ENCODE data around the gene FBRS. TPM values are rescaled to one million over a fixed set of nuclear protein-coding genes. Genes with fewer than 3 reads are reported as not detected.

Gene FBRS
- total and polyA plus RNA-seq, 10 of the 15 experiments (the other 5 are each of a cell fraction or from before 2014, with no cell fraction given), result 0.45 to 87.6 (median 14.6) TPM

DNA sequence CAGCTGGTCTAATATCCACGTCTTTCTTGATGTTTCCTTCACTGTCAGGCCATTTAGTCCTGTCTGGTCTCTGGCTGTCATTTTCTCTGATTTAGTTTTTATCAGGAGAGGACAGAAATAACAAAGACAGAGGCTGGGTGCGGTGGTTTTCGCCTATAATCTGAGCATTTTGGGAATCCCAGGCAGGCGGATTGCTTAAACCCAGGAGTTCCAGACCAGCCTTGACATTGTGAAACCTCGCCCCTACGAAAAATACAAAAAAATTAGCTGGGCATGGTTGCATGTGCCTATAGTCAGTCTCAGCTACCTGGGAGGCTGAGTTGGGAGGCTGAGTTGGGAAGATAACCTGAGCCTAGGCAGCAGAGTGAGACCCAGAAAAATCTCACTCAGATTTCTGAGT lies 47.8 kb downstream of the FBRS start:
- CTCF ChIA-PET, result interaction anchor here (1.1 to 1.2 kb wide), 3 partner anchors 10 to 124 kb away, joined by 3 to 4 read pairs (median 3); no protein-coding TSS in a partner anchor

More for the DNA sequence above, 47.8 kb downstream of the FBRS start:
- SMC1A ChIA-PET (ENCODE audit: uncharacterized antibody, unreplicated experiment), result no interaction called here
- no peak overlapping the region for H3K4me2 ChIP-seq (ENCODE audit: control insufficient read depth, insufficient read depth)
- POLR2A ChIA-PET, result interaction anchor here (0.7 kb wide), 1 partner anchor 124 kb away, joined by 3 read pairs; no protein-coding TSS in a partner anchor
- RAD21 ChIA-PET (ENCODE audit: unreplicated experiment), result no interaction called here
- 96% methylated on average over 6 of the region's 6 CpGs for WGBS (ENCODE audit: insufficient coverage, insufficient replicate concordance, low lambda C conversion rate, missing lambda C conversion rate)
- in situ Hi-C loops (cut with MboI), result no loop called here
- no peak overlapping the region for H3K9ac ChIP-seq (ENCODE audit: control insufficient read depth, insufficient read depth, low read length)
- no peaks in the 10 kb centered on the region; the same call in 1 of the 2 replicates for H4K20me1 ChIP-seq (ENCODE audit: control insufficient read depth, insufficient read depth)
- peaks cover 37 to 76% of the 10 kb centered on the region in 2 experiments for H3K36me3 ChIP-seq (ENCODE audit: control insufficient read depth in 2 of 2, insufficient read depth in 2 of 2, low read length in 1 of 2)
- no peak overlapping the region for H3K4me3 ChIP-seq
- intact Hi-C loops (cut with micrococcal nuclease; ENCODE audit: unreplicated experiment), result no loop called here
- H3K9me3 ChIP-seq (replicated peaks; ENCODE audit: control insufficient read depth, insufficient read depth, low read length), result no peaks in the 10 kb centered on the region
- ATAC-seq (no peak), DNase-seq (ENCODE audit: low read depth, low spot score) (no peak), FAIRE-seq (no peak)
- no peaks in the 10 kb centered on the region for H3K4me1 ChIP-seq (ENCODE audit: control insufficient read depth, insufficient read depth, low read length)
- no peak overlapping the region for H3K27ac ChIP-seq (ENCODE audit: control insufficient read depth, insufficient read depth)
- peaks cover 8% of the 10 kb centered on the region for H3K79me2 ChIP-seq (ENCODE audit: control insufficient read depth, insufficient read depth, low read length)
- H2AFZ ChIP-seq (ENCODE audit: control insufficient read depth, low read depth, low read length), result no peak overlapping the region
- no TSS peak for BruUV-seq (replicated peaks)
- no peaks in the 10 kb centered on the region for H3K27me3 ChIP-seq (replicated peaks in 1 of 2; ENCODE audit: control insufficient read depth in 2 of 2, insufficient read depth in 2 of 2, low read length in 1 of 2)
- no peak for TF ChIP-seq WRNIP1 (IDR thresholded peaks at IDR 0.05; ENCODE audit: borderline replicate concordance, low read depth, low read length)
- TF ChIP-seq KAT2A (conservative IDR thresholded peaks at IDR 0.05; ENCODE audit: control insufficient read depth, low read depth, low read length), result no peak
- no peak for TF ChIP-seq ZZZ3 (IDR thresholded peaks at IDR 0.05; ENCODE audit: control insufficient read depth, insufficient read length, low read depth)
- no peak for TF ChIP-seq MTA3 (IDR thresholded peaks at IDR 0.05; ENCODE audit: borderline replicate concordance, low read length)
- TF ChIP-seq, protein P1, sequence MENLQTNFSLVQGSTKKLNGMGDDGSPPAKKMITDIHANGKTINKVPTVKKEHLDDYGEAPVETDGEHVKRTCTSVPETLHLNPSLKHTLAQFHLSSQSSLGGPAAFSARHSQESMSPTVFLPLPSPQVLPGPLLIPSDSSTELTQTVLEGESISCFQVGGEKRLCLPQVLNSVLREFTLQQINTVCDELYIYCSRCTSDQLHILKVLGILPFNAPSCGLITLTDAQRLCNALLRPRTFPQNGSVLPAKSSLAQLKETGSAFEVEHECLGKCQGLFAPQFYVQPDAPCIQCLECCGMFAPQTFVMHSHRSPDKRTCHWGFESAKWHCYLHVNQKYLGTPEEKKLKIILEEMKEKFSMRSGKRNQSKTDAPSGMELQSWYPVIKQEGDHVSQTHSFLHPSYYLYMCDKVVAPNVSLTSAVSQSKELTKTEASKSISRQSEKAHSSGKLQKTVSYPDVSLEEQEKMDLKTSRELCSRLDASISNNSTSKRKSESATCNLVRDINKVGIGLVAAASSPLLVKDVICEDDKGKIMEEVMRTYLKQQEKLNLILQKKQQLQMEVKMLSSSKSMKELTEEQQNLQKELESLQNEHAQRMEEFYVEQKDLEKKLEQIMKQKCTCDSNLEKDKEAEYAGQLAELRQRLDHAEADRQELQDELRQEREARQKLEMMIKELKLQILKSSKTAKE (IDR thresholded peaks at IDR 0.05; ENCODE audit: low read depth, poor library complexity, severe bottlenecking), result no peak
- TF ChIP-seq CBX5 (IDR thresholded peaks at IDR 0.05; ENCODE audit: low read depth), result no peak
- no peak for TF ChIP-seq BMI1 (IDR thresholded peaks at IDR 0.05; ENCODE audit: borderline replicate concordance)
- TF ChIP-seq, protein P2, sequence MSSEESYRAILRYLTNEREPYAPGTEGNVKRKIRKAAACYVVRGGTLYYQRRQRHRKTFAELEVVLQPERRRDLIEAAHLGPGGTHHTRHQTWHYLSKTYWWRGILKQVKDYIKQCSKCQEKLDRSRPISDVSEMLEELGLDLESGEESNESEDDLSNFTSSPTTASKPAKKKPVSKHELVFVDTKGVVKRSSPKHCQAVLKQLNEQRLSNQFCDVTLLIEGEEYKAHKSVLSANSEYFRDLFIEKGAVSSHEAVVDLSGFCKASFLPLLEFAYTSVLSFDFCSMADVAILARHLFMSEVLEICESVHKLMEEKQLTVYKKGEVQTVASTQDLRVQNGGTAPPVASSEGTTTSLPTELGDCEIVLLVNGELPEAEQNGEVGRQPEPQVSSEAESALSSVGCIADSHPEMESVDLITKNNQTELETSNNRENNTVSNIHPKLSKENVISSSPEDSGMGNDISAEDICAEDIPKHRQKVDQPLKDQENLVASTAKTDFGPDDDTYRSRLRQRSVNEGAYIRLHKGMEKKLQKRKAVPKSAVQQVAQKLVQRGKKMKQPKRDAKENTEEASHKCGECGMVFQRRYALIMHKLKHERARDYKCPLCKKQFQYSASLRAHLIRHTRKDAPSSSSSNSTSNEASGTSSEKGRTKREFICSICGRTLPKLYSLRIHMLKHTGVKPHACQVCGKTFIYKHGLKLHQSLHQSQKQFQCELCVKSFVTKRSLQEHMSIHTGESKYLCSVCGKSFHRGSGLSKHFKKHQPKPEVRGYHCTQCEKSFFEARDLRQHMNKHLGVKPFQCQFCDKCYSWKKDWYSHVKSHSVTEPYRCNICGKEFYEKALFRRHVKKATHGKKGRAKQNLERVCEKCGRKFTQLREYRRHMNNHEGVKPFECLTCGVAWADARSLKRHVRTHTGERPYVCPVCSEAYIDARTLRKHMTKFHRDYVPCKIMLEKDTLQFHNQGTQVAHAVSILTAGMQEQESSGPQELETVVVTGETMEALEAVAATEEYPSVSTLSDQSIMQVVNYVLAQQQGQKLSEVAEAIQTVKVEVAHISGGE (CRISPR knock-in tag; IDR thresholded peaks at IDR 0.05), result no peak
- no peak for TF ChIP-seq EGR1 (IDR thresholded peaks at IDR 0.05; ENCODE audit: borderline replicate concordance in 1 of 2, low read depth in 2 of 2, low read length in 2 of 2)
